Jurkat, Clone E6-1 (cell line): ENCODE results near the gene BCL6B.
"Not testable (repeated sequence)": the region's sequence is repeated elsewhere in the genome, so short reads cannot be mapped to it uniquely, and the experiment has no call there.

ENCODE experiments used
- DNase-seq: peaks from one replicate; pipeline ENCODE4 v3.0.0-alpha.2; 2011; ENCODE audit warnings: low read depth, low spot score
- H3K4me3 ChIP-seq: 2 replicates; pipeline ENCODE4 v1.5.1; 2011; ENCODE audit warnings: mild to moderate bottlenecking, low read length, control low read depth, moderate library complexity

BCL6B gene

DNA sequence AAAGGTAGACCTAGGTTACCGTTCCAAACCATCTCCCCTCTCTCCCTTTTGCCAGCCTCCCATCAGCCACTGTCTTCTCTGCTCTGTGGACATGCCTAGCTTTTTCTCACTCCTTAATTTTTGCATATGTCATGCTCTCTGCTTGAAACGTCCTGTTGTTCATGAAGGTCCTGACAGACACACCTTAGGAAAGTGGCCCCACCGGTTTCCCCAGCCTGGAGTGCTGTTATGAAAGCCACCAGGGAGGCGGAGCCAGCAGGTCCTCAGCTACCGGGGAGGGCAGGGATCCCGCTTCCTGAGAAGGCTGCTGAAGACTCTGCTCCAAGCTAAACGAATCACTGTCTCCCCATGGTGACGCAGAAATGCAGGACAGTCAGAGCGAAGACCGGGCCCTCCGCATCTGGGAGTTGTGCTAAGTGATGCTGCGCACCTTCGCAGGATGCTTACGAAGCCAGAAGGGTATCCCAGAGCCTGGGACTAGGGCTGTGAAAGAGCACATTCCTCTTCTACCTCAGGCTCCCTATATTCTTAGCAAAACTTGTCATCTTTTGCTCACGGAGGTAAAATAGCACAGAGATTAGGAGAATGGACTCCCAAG, 23.4 kb downstream of the BCL6B start:
- DNase-seq, result no peak
- peak overlapping the region; percentile 66 for H3K4me3 ChIP-seq

DNA sequence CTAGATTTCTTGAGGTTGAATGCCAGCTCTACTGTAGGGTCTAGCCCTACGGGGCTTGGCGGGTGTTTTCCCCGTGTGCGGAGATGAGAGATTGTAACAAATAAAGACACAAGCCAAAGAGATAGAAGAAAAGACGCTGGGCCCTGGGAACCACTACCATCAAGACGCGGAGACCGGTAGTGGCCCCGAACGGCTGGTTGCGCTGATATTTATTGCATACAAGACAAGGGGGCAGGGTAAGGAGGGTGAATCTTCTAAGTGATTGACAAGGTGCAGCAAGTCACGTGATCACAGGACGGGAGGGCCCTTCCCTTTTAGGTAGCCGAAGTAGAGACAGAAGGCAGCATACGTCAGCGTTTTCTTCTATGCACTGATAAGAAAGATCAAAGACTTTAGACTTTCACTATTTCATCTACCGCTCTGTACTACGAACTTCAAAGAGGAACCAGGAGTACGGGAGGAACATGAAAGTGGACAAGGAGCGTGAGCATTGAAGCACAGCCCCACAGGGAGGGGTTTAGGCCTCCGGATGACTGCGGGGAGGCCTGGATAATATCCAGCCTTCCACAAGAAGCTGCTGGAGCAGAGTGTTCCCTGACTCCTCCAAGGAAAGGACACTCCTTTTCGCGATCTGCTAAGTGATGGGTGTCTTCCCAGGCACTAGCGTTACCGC, 24.0 kb downstream of the BCL6B start:
- peak overlapping the region; percentile 66 for H3K4me3 ChIP-seq
- peak; percentile 90 for DNase-seq

DNA sequence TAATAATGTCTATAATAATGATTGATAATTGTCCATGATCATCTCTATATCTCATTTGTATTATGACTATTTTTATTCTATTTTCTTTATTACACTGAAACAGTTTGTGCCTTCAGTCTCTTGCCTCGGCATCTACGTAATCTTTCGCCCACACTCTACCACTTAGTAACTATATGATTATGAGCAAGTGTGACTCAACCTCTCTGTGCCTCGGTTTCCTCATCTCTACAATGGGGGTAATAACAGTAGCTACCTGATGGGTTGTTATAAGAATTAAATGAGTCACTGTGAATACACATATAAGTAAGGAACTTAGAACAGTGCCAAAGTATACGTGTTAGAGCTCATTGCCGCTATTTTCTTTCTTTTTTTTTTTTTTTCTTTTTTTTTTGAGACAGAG, 24.7 kb downstream of the BCL6B start:
- no peak overlapping the region for H3K4me3 ChIP-seq
- no peak for DNase-seq

DNA sequence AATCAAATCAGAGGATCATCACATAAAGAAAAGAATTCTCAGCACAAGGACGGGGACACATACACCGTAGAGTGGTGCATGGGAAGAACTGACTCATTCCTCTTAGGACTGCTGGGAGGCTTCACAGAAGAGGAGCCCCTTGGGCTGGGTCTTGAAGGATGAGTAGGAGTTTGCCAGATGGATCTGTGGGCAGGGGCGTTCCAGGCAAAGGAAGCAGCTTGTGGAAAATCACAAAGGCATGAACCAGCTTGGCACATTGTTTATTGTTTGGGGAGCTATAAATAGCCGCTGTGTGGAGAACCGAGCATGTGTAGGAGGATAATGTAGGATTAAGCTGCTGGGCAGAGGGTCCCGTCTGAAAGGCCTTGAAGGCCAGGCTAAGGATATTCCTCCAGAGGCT, 26.1 kb downstream of the BCL6B start:
- DNase-seq, result no peak
- H3K4me3 ChIP-seq, result no peak overlapping the region

DNA sequence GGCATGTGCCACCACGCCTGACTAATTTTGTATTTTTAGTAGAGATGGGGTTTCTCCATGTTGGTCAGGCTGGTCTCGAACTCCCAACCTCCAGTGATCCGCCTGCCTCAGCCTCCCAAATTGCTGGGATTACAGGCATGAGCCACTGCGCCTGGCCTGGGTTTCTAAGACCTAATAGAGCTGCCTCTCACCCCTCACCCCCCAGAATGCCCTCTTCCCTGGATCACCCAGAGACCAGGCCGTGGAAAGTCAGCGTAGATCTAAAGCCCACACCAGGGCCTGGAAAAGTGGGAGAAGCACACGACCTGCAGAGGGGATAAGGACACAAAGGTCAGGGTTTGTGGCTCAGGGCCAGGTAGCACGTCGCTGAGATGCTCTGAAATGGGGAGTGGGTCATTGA, 27.7 kb downstream of the BCL6B start:
- DNase-seq, H3K4me3 ChIP-seq: not testable (repeated sequence)

DNA sequence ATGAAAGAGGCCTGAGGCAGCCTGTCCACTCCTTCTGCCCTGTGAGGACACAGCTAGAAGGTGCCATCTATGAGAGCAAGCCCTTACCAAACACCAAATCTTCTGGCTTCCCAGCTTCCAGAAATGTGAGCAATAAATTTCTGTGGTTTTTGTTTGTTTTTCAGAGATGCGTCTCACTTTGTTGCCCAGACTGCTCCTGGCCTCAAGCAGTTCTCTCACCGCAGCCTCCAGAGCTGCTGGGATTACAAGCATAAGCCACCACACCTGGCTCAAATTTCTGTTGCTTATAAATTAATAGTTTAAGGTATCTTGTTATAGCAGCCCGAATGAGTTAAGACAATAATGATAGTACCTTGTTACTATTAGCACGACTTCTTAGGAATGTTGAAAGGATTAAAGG, 33.5 kb downstream of the BCL6B start:
- no peak for DNase-seq
- no peak overlapping the region for H3K4me3 ChIP-seq

DNA sequence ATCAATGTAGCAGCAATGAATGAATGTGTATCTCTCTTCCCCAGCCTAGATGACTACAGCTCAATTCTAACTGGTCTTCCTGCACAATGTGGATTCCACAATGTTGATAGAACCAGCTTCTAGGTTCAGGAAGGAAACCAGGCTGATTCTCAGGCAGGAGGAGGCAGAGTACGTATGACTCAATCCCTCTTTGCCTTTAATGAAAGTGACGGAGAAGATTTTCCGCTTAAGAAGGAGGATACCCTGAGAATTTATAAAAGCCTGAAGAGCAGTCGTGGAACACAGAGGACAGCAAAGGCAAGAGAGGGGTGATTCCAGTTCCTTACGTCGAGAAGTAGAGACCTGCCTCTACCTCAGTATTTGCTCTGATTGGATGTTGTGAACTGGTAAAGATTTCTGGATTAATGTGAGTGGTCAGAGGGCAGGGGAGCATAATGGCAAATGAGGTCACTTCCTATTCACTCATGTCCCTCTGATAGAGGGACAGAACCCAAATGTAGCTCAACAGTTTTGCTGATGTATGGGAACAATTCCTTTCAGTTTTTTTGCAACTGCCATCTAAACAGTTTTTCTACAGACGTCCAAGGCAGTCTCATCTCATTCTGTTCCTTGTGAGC, 36.1 kb downstream of the BCL6B start:
- H3K4me3 ChIP-seq, result no peak overlapping the region
- DNase-seq, result no peak

DNA sequence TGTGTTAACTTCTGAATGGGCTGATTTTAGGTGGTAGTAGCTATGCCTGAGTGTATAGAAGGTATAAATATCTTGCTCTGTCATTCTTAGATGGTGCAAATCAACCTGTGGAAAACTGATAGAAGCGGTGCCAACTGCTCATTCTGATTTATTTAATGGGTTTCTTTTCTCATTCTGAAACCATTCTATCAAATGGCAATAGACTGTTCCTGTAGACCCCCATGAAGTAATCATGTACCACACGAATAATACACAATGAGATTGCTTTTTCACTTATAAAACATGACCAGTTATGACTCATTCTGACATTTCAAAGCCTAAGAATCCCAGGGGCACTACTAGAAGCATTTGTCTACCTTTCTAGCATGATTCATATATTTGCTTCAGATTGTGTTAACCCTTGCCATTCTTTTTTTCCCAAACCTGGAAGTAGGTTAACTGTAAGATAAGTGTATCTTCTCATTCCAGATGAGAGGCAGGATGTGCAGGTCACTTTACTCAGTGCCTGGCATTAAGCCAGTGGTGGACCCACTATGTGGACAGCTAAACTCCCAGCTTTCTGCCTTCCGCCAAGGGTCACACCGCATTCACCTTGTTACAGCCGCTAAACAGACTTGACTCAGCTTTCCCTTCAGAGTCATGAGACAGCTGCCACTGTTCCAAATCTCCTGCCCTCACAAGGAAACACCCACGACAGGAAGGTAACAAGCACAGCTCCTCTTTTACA, 37.5 kb downstream of the BCL6B start:
- no peak overlapping the region for H3K4me3 ChIP-seq
- no peak for DNase-seq

DNA sequence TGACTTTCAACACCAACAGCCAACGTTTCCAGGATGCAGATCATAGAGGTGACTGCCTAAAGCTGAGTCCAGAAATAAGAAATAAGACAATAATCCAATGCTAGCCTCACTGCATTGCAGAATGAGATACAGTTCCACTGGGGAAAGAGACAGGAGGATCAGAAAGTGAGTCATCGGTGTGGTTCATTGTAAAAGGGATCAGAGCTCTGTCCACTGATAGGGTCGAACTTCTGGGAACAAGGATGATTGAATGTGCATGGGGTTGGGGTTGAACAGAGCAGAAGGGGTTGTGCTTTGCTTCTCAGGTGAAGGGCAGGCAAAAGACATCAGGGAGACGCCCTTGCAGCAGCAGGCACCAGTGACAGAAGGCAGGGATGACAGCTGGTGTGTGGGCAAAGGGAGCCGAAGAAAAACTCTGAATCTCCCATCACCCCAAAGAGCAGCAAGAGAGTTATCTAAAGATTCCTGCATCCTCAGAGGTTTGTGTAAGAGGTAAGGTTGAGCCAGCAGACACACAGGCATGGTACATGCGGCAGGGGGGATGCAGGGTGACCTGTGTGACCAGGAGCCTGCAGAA, 40.8 kb downstream of the BCL6B start:
- no peak overlapping the region for H3K4me3 ChIP-seq

DNA sequence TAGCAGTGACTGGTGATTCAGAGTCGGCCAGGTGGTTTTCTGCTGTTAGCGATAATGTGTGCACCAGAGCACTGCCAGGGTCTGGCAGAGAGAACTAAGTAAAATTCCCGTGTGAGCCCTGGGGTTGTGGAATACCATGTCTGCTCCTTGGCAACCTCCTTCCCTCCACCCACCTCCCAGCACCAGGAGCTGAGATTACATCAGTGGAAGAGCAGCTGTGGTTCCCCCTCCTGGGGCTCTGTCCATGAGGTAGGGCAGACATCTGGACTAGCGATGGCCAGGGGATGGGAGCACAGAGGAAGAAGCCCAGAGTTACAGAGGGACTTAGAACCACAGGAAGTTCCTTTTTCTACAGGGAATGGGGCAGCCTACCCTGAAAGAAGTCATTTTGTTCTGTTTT, 41.4 kb downstream of the BCL6B start:
- H3K4me3 ChIP-seq, result no peak overlapping the region
- DNase-seq, result no peak

More for the DNA sequence above, 40.8 kb downstream of the BCL6B start:
- DNase-seq, result no peak

DNA sequence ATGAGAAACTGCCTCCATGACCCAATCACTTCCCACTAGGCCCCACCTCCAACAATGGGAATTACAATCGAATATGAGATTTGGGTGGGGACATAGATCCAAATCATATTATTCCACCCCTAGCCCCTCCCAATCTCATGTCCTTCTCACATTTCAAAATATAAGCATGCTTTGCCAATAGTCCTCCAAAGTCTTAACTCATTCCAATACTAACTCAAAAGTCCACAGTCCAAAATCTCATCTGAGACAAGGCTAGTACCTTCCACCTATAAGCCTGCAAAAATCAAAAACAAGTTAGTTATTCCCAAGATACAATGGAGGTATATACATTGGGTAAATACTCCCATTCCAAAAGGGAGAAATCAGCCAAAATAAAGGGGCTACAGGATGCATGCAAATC, 44.3 kb downstream of the BCL6B start:
- DNase-seq, result no peak
- no peak overlapping the region for H3K4me3 ChIP-seq

DNA sequence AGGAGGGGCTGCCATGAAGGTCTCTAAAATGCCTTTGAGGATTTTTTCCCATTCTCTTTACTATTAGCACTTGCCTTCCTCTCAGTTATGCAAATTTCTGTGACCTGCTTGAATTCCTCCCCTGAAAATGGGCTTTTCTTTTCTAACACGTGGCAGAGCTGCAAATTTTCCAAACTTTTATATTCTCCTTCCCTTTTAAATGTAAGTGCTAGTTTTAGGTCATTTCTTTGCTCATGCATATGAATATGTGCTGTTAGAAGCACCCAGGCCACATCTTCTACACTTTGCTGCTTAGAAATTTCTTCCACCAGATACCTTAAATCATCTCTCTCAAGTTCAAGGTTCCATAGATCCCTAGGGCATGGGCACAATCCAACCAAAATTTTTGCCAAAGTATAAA, 45.4 kb downstream of the BCL6B start:
- DNase-seq, result no peak
- H3K4me3 ChIP-seq, result no peak overlapping the region

DNA sequence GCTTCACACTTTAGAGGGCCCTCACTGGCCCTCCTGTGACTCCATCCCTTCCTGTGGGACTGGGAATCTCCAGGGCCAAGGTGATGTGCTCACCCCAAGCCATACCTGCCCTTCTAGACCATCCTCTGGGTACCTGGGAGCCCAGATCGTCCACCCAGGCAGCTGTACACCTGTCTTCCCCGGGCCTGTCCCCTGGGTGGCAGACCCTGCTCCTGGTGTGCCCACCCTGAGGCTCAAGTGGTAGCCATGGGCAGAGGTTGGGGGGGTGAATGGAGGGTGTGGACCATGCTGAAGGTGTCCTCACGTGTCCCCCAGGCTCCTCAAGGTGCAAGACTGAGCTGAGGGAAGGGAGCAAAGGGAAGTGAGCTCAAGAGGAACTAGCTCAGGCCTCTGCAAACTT, 47.9 kb downstream of the BCL6B start:
- DNase-seq, result no peak

DNA sequence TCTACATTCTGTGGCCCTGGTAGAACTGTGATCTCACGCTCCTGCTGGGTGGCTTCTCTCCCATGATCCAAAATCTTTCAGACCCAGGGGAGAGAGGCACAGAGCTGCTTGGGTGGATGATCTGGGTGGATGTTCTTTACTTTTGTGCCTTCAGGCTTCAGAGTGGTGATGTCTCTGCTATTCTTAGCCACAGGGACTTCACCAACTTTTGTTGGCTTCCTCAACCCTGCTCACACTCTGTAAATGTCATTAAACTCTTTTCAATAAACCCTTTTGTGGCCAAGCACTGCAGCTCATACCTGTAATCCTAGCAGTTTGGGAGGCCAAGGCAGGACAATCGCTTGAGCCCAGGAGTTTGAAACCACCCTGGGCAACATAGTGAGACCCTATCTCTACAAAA, 49.6 kb downstream of the BCL6B start:
- H3K4me3 ChIP-seq, result no peak overlapping the region
- DNase-seq, result no peak

More for the DNA sequence above, 47.9 kb downstream of the BCL6B start:
- H3K4me3 ChIP-seq, result no peak overlapping the region

DNA sequence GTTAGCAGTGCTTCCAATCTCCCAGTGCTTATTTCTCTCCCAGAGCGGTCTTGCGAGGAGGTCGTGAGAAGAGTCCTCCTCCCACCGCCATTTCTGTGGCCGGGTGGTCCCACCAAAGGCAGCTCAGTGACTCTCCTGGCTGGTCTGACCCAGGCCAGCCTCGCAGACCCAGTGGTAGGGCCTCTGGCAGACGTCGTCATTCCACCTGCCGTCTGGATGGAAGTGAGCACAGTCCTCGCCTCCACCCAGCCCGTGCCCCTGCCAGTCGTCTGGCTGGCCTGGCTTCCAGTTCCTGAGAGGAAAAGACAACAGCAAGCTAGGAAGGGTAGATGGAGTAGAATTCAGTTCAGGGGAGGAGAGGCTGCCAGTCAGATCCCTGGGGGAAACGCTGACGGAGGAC, 52.1 kb downstream of the BCL6B start:
- no peak overlapping the region for H3K4me3 ChIP-seq
- no peak for DNase-seq

DNA sequence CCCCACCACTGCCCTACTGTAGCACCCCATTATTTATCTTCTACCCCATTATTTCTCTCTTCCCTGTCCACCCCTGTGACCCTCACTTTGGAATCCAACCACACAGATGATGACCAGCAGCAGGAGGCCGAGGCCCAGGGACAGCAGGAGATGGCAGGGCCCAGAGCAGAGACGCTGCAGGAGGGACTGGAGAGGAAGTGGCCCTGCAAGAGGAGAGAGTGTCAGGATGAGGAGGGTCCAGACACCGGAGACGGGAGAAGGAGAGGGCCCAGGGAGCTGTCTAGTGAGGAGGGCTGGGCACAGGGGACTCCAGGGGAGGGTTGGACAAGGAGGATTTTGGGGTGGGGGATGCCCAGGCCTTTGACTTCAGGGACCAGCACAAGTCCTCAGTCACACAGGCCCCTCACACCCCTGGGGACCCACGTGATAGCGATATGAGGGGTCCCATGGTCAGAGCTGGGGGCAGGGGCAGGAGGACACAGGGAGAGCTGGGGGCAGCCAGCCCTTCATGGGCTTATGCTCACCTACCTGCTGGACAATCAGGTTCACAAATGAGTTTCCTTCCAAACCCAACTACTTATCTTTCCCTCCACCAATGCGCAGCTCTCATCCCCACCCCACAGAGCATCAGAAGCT, 55.2 kb downstream of the BCL6B start:
- DNase-seq, result no peak
- H3K4me3 ChIP-seq, result no peak overlapping the region

DNA sequence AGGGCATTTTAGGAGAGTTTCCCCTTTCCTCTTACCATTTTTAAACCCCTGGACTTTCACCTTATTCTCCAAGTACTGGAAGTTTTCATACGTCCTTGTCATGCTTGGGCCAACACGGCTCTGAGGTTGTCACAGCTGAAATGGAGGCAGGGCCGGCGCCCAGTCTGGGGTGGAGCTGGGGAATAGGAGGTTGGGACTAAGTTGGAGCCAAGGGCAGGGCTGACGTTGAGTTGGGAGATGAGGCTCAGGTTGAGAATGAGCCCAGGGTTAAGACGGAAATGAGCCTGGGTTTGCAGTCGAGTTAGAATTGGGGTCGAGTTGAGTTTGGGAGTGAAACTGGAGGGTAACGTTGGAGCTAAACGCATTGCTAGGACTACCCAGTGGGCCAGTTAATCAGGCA, 55.9 kb downstream of the BCL6B start:
- DNase-seq, result no peak
- no peak overlapping the region for H3K4me3 ChIP-seq
